ENCODE results near the gene ALG14. TPM values are rescaled to one million over a fixed set of nuclear protein-coding genes. Genes with fewer than 3 reads are reported as not detected.

ALG14 gene
- total RNA-seq, 1 experiment from 2014 or later: 5.7 TPM

DNA sequence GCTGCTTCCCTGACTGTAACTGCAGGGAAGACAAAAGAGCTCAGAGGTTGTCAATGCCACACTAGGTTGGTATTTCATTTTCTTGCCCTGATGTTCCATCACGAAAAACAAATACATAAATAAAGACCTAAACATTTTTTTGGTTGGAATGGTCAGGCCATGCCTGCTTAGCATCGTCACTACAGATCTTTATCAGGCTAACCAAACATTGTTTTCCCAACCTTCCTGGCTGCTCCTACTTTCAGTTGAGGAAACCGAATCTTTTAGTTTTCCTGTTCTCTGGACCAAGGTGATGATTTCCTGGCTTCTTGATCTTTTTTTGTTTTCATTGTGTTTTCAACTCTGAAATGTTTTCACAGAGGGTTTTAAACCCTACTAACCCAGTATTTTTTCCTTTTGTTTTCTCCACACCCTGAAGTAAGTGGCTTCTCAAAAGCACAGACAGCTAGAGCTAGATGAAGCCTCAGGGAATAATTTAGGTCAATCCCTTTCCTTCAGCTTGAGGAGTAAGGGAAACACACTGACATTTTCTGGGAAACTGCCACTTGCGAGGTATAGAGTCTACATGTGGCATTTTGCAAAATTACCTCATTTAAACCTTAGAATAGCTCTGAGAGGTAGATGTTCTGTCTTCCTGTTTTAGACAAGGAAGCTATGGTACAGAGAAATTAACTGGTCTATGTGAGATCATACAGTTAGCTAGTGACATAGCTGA is 78.7 kb downstream of the ALG14 start:
- Histone ChIP-seq H3K9ac (ENCODE audit: low read length) (no peak overlapping the region), H3K4me2 (ENCODE audit: low read length) (no peak overlapping the region)
- intact Hi-C loops (cut with micrococcal nuclease): no loop called here

GRCh38 chr1:94992863-94993563 is 79.7 kb downstream of the ALG14 start:
- Histone ChIP-seq H3K9me2 (ENCODE audit: insufficient read depth) (no peaks in the 10 kb centered on the region), H4K20me1 (ENCODE audit: insufficient read depth) (no peaks in the 10 kb centered on the region), H3K9me3 (ENCODE audit: control insufficient read depth in 1 of 2, insufficient read depth in 1 of 2, low read depth in 1 of 2, low read length in 2 of 2) (no peaks in the 10 kb centered on the region), H3K4me2 (ENCODE audit: low read length) (no peak overlapping the region), H3K27me3 (ENCODE audit: insufficient read depth, low read length) (no peaks in the 10 kb centered on the region), H3K79me2 (ENCODE audit: insufficient read depth, low read length) (no peaks in the 10 kb centered on the region), H3K4me1 (ENCODE audit: control insufficient read depth in 1 of 2, insufficient read depth in 2 of 2, low read length in 2 of 2) (no peaks in the 10 kb centered on the region), H3K27ac (ENCODE audit: low read depth, low read length) (no peak overlapping the region), H3K4me3 (replicated peaks in 1 of 2; ENCODE audit: low read depth in 1 of 2, low read length in 2 of 2) (no peak overlapping the region), H3K9ac (ENCODE audit: low read length) (no peak overlapping the region), H3K36me3 (ENCODE audit: control insufficient read depth in 1 of 2, insufficient read depth in 2 of 2, low read length in 2 of 2) (no peaks in the 10 kb centered on the region), H2AFZ (ENCODE audit: low read depth, low read length, poor library complexity, severe bottlenecking) (no peak overlapping the region)
- ATAC-seq (no peak), DNase-seq (ENCODE audit: low read depth, low spot score) (no peak)
- intact Hi-C loops (cut with micrococcal nuclease): no loop called here
- ChIA-PET POLR2A (no interaction called here), CTCF (no interaction called here), RAD21 (ENCODE audit: low non-redundant PET in 1 of 2, low total read pairs in 2 of 2, uncharacterized antibody in 2 of 2, unreplicated experiment in 2 of 2) (no interaction called here)
- TF ChIP-seq CBX3 (IDR thresholded peaks at IDR 0.05; ENCODE audit: low read depth) (no peak), EGR1 (IDR thresholded peaks at IDR 0.05; ENCODE audit: low read depth) (no peak), ZFX (IDR thresholded peaks at IDR 0.05) (no peak), JUND (IDR thresholded peaks at IDR 0.05) (no peak), TCF7L2 (IDR thresholded peaks at IDR 0.05; ENCODE audit: borderline replicate concordance, extremely low read depth, insufficient read depth, insufficient read length) (no peak), ATF3 (IDR thresholded peaks at IDR 0.05) (no peak), ZNF274 (IDR thresholded peaks at IDR 0.05; ENCODE audit: low read depth, low read length) (no peak)
- TF ChIP-seq, protein P1, sequence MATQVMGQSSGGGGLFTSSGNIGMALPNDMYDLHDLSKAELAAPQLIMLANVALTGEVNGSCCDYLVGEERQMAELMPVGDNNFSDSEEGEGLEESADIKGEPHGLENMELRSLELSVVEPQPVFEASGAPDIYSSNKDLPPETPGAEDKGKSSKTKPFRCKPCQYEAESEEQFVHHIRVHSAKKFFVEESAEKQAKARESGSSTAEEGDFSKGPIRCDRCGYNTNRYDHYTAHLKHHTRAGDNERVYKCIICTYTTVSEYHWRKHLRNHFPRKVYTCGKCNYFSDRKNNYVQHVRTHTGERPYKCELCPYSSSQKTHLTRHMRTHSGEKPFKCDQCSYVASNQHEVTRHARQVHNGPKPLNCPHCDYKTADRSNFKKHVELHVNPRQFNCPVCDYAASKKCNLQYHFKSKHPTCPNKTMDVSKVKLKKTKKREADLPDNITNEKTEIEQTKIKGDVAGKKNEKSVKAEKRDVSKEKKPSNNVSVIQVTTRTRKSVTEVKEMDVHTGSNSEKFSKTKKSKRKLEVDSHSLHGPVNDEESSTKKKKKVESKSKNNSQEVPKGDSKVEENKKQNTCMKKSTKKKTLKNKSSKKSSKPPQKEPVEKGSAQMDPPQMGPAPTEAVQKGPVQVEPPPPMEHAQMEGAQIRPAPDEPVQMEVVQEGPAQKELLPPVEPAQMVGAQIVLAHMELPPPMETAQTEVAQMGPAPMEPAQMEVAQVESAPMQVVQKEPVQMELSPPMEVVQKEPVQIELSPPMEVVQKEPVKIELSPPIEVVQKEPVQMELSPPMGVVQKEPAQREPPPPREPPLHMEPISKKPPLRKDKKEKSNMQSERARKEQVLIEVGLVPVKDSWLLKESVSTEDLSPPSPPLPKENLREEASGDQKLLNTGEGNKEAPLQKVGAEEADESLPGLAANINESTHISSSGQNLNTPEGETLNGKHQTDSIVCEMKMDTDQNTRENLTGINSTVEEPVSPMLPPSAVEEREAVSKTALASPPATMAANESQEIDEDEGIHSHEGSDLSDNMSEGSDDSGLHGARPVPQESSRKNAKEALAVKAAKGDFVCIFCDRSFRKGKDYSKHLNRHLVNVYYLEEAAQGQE (IDR thresholded peaks at IDR 0.05; ENCODE audit: low read depth): no peak
- no TSS peak for BruUV-seq (replicated peaks)

More for the DNA sequence above, 78.7 kb downstream of the ALG14 start:
- Histone ChIP-seq H3K4me3 (replicated peaks in 1 of 2; ENCODE audit: low read depth in 1 of 2, low read length in 2 of 2) (no peak overlapping the region), H4K20me1 (ENCODE audit: insufficient read depth) (no peaks in the 10 kb centered on the region), H3K27me3 (ENCODE audit: insufficient read depth, low read length) (no peaks in the 10 kb centered on the region), H3K27ac (ENCODE audit: low read depth, low read length) (no peak overlapping the region), H3K9me2 (ENCODE audit: insufficient read depth) (no peaks in the 10 kb centered on the region), H3K9me3 (ENCODE audit: control insufficient read depth in 1 of 2, insufficient read depth in 1 of 2, low read depth in 1 of 2, low read length in 2 of 2) (no peaks in the 10 kb centered on the region), H2AFZ (ENCODE audit: low read depth, low read length, poor library complexity, severe bottlenecking) (no peak overlapping the region), H3K4me1 (ENCODE audit: control insufficient read depth in 1 of 2, insufficient read depth in 2 of 2, low read length in 2 of 2) (no peaks in the 10 kb centered on the region), H3K79me2 (ENCODE audit: insufficient read depth, low read length) (no peaks in the 10 kb centered on the region), H3K36me3 (ENCODE audit: control insufficient read depth in 1 of 2, insufficient read depth in 2 of 2, low read length in 2 of 2) (no peaks in the 10 kb centered on the region)
- ChIA-PET RAD21 (ENCODE audit: low non-redundant PET in 1 of 2, low total read pairs in 2 of 2, uncharacterized antibody in 2 of 2, unreplicated experiment in 2 of 2) (no interaction called here), POLR2A (no interaction called here), CTCF (no interaction called here)
- no TSS peak for BruUV-seq (replicated peaks)
- ATAC-seq (no peak), DNase-seq (ENCODE audit: low read depth, low spot score) (no peak)
- no peak for TF ChIP-seq SRF (IDR thresholded peaks at IDR 0.05; ENCODE audit: low read depth)
- no peak for TF ChIP-seq FOSL1 (IDR thresholded peaks at IDR 0.05; ENCODE audit: low read depth)

Measured in HCT116 (cell line).